ENCODE results near the gene TIMM21. TPM values are rescaled to one million over a fixed set of nuclear protein-coding genes. Genes with fewer than 3 reads are reported as not detected.

Gene TIMM21
- total and polyA plus RNA-seq, 2 of the 13 experiments (the other 11 are each of a cell fraction or from before 2014, with no cell fraction given): 29.6 to 62.3 TPM

GRCh38 chr18:74194691-74195090 is 46.4 kb downstream of the TIMM21 start:
- intact Hi-C loops (cut with micrococcal nuclease; ENCODE audit: unreplicated experiment): no loop called here
- ATAC-seq: no peak
- H3K4me1 ChIP-seq (ENCODE audit: insufficient read depth, low read length): peaks cover 38% of the 10 kb centered on the region
- no peak for DNase-seq (ENCODE audit: low spot score)
- H3K9me3 ChIP-seq (ENCODE audit: low read length): no peaks in the 10 kb centered on the region
- no peak for TF ChIP-seq TFDP2 (CRISPR knock-in tag; IDR thresholded peaks at IDR 0.05)
- no peak for TF ChIP-seq ZMYM4 (CRISPR knock-in tag; IDR thresholded peaks at IDR 0.05)
- TF ChIP-seq HNF1A (IDR thresholded peaks at IDR 0.05; ENCODE audit: low read depth): no peak
- TF ChIP-seq HNF1A (CRISPR knock-in tag; IDR thresholded peaks at IDR 0.05; ENCODE audit: borderline replicate concordance): no peak
- H3K4me2 ChIP-seq (ENCODE audit: low read depth, low read length): no peak overlapping the region
- H3K4me3 ChIP-seq (replicated peaks in 1 of 3; ENCODE audit: insufficient read depth in 1 of 3, low read depth in 2 of 3, low read length in 3 of 3): no peak overlapping the region
- H3K9ac ChIP-seq (ENCODE audit: insufficient read depth, low read depth, low read length): no peak overlapping the region
- POLR2A ChIA-PET: no interaction called here
- H3K27ac ChIP-seq (ENCODE audit: extremely low read length, insufficient read depth, low read length): no peak overlapping the region
- no peak overlapping the region for H2AFZ ChIP-seq (ENCODE audit: low read length)
- FAIRE-seq: no peak
- no peaks in the 10 kb centered on the region for H3K36me3 ChIP-seq (replicated peaks in 1 of 2; ENCODE audit: control insufficient read depth in 1 of 2, insufficient read depth in 2 of 2, low read length in 2 of 2)
- peaks cover 0 to 3% of the 10 kb centered on the region in 2 experiments; a peak in 2 of 5 replicates for H3K27me3 ChIP-seq (ENCODE audit: control insufficient read depth in 1 of 2, insufficient read depth in 2 of 2, low read length in 2 of 2)
- in situ Hi-C loops (cut with HindIII; ENCODE audit: extremely low pct_ligation_motif_present, low pct_unique_long_range_greater_than_20kb): loop anchor here (5.0 to 25.0 kb wide), 4 partner anchors 98 to 360 kb away; partner anchors contain the start of genes CNDP2 and CYB5A
- CTCF ChIA-PET (ENCODE audit: low intra/inter-chr PET ratio, low total read pairs): interaction anchor here (1.4 to 3.1 kb wide), 2 partner anchors 147 to 148 kb away, joined by 5 to 57 read pairs; no protein-coding TSS in a partner anchor
- H3K79me2 ChIP-seq (ENCODE audit: insufficient read depth, low read length): no peaks in the 10 kb centered on the region
- whole genome bisulfite sequencing (ENCODE audit: low lambda C conversion rate): 9% methylated on average over 3 of the region's 3 CpGs
- no TSS peak for BruUV-seq (replicated peaks)
- no peaks in the 10 kb centered on the region for H4K20me1 ChIP-seq (ENCODE audit: insufficient read depth, low read length)

Measured in HepG2 (cell line).